ENCODE data around the gene RLIM.

Gene RLIM, protein sequence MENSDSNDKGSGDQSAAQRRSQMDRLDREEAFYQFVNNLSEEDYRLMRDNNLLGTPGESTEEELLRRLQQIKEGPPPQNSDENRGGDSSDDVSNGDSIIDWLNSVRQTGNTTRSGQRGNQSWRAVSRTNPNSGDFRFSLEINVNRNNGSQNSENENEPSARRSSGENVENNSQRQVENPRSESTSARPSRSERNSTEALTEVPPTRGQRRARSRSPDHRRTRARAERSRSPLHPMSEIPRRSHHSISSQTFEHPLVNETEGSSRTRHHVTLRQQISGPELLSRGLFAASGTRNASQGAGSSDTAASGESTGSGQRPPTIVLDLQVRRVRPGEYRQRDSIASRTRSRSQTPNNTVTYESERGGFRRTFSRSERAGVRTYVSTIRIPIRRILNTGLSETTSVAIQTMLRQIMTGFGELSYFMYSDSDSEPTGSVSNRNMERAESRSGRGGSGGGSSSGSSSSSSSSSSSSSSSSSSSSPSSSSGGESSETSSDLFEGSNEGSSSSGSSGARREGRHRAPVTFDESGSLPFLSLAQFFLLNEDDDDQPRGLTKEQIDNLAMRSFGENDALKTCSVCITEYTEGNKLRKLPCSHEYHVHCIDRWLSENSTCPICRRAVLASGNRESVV

DNA sequence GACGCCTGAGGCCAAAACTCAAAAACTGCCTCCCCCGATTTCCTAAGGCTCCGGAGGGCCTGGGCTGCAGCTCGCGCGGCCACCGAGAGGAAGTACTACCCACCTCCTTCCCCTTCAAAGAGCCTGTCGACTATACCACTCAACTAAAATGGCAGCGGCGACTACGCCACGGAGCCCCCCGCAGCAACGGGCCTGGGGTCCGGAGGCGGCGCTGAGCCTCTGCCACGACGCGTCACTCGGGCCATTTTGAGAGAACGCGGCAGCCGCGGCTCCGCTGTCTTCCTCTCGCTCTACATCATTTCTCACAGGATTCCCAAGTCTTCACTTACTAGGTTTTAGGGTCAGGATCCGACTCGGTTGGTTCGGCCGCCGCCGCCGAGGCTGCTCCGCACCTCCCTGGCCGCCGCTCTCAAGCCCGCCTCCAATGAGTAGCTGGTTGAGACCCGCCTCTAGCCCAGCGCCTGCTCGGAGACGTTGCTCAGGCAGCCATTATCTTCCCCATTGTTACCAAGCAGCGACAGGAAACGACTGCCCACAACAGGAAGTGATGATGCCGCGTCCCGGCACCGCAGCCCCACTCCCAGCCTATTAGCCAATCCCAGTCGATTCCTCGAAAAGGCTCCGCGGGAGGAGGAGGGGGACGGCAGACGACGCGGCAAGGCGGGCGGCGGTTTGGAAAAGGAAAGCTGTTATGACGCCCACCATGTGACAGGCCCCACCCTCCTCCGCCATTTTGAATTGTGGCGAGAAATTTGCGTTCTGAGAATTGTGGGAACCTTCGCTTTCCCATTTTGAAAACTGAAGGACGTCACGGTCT is at the start of gene RLIM:
TSS of gene RLIM (minus strand) at position 532 of the 817 bp plus-strand sequence. CDS start 18,647 bp downstream, outside the sequence.
- TF ChIP-seq GATA1 (IDR thresholded peaks at IDR 0.05; ENCODE audit: low read depth, low read length) (no peak), POLR2A (IDR thresholded peaks at IDR 0.05; ENCODE audit: low read length) (peak; percentile 90)

DNA sequence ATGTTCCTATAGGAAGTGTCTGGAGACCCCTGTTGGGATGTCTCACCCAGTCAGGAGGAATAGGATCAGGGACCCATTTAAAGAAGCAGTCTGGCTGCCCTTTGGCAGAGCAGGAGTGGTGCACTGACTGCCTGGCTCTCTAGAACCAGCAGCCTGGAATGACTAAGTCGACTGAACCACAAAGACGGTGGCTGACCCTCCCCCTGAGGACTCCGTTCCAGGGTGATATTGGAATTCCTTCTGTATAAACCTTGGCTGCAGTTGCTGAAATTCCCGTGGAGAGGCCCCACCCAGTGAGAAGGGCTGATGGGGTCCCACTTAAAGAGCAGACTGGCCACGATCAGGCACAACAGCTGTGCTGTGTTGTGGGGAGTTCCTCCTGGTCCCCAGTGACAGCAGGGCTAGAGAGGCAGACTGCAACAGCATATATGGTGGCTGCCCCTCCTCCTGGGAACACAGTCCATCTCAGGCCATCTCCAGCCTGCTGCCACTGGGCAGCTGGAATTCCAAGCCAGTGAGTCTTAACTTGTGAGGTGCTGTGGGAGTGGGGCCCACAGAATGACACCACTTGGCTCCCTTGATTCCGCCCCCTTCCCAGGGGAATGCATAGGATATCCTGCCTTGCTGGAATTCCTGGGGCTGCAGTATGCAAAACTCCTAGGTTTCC is 41.8 kb upstream of the RLIM start:
- TF ChIP-seq POLR2A (IDR thresholded peaks at IDR 0.05; ENCODE audit: low read length) (no peak), GATA1 (IDR thresholded peaks at IDR 0.05; ENCODE audit: low read depth, low read length) (no peak)
- DNase-seq: no peak

More for the DNA sequence above, at the start of gene RLIM:
- peak; percentile 94 to 95 for DNase-seq

DNA sequence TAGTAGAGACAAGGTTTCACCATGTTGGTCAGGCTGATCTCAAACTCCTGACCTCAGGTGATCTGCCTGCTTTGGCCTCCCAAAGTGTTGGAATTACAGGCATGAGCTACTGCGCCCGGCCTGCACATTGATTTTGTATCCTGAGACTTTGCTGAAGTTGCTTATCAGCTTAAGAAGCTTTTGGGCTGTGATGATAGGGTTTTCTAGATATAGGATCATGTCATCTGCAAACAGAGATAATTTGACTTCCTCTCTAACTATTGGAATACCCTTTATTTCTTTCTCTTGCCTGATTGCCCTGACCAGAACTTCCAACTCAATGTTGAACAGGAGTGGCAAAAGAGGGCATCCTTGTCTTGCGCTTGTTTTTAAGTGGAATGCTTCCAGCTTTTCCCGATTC is 40.5 kb upstream of the RLIM start:
- DNase-seq: peak in 1 of 2 experiments; percentile 28

DNA sequence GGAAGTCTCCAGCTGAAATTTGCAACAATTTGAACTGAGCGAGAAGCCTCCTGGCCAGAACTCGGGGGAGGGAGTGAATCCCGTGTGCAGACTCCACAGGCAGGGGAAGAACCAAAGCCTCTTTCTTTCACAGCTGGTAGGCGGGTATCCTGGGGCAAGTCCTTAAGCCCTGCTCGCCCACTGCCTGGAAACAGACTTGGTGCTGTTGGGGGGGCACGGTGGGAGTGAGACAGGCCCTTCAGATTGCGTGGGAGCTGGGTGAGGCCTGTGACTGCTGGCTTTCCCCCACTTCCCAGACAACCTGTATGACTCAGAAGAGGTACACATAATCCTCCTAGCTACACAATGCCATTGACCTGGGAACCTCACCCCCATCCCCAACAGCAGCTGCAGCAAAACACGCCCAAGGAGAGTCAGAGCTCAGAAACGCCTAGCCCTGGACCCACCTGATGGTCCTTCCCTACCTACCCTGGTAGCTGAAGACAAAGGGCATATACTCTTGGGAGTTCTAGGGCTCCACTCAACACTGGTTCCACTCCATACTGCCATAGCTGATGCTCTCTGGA is 22.4 kb upstream of the RLIM start:
- TF ChIP-seq POLR2A (IDR thresholded peaks at IDR 0.05; ENCODE audit: low read length) (no peak), GATA1 (IDR thresholded peaks at IDR 0.05; ENCODE audit: low read depth, low read length) (no peak)

DNA sequence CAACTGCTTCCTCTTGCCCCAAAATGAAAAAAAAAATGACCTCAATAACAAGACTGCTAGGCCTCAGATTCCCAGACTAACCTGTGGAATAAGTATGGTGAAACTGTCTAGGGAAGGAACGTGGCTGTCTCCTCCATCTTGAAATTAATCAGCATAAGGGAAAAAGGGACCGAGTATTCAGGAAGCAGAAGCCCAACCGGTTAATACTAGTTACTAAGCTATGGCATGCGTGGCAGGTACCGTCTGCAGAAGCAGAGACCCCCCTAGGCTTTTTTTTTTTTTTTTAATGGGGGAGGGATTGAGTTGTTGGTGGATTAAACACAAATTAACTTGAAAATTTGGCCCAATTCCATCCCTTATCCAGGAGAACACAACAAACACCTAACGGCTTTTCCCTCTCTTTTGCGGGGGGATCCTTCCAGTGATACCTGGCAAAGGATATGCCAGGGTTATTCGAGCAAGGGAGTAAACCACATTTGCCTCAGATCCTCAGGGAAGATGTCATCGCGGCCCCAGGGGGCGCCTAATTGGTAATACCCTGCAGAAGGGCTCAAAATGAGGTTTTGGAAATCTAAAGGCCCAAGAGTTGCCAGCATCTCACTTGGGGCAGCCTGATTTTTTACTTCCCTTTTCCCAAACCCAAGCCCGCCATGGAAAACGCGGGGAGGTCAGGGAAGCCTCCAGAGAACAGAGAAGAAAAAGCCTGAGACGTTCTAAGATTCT is 893 bp downstream of the RLIM start:
- TF ChIP-seq GATA1 (IDR thresholded peaks at IDR 0.05; ENCODE audit: low read depth, low read length): no peak
- no peak for TF ChIP-seq POLR2A (IDR thresholded peaks at IDR 0.05; ENCODE audit: low read length)
- DNase-seq: peak; percentile 49 to 67

More for the DNA sequence above, 22.4 kb upstream of the RLIM start:
- DNase-seq: no peak

DNA sequence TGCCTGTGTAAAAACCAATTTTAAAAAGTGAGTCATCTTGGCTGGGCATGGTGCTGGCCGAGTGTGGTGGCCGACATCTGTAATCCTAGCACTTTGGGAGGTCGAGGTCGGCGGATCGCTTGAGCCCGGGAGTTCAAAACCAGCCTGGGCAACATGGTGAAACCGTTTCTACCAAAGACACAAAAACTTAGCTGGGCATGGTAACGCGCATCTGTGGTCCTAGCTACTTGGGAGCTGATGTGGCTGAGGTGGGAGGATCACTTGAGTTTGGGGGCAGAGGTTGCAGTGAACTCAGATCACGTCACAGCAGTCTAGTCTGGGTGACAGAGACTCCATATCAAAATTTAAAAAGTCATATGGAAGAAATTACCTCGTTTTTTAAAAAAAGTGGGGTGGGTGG is 7.6 kb downstream of the RLIM start:
- TF ChIP-seq GATA1 (IDR thresholded peaks at IDR 0.05; ENCODE audit: low read depth, low read length): no peak
- TF ChIP-seq POLR2A (IDR thresholded peaks at IDR 0.05; ENCODE audit: low read length): no peak
- no peak for DNase-seq

DNA sequence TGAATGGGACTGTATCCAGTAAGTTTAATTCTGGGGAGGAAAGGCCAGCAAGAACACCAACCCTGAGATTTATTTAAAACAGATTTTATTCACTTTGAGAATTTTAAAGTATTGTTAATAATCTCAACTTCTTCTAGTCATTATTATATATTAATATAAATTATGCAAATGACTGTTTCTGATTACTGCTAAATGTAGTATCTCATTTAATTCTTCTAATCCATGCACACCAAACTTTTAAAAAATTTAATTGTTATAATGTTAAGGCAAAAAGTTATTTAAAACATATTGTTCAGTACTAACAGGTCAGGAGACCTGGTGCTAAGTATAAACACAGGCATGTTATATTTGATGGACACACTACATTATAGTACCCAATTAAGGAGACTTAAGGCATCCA is 8.1 kb downstream of the RLIM start:
- TF ChIP-seq GATA1 (IDR thresholded peaks at IDR 0.05; ENCODE audit: low read depth, low read length) (no peak), POLR2A (IDR thresholded peaks at IDR 0.05; ENCODE audit: low read length) (no peak)
- DNase-seq: no peak

DNA sequence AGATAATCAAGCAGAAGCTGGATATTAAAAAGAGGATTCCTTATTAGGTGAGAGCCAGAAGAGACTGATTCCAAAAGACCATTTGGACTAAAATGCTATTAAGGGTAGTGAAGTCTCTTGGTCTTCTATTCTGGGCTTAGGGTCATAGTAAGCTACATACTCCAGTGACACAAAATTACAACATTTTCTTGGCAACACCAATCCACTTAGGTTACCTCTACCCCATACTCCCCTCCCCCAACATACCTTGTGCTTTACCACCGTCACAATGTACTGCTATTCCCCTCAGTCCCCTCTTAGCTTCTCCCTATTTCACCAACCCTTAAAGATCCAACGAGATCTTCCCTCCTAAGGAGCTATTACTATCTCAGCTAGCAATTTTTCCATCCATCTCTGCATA is 11.4 kb downstream of the RLIM start:
- no peak for TF ChIP-seq POLR2A (IDR thresholded peaks at IDR 0.05; ENCODE audit: low read length)
- TF ChIP-seq GATA1 (IDR thresholded peaks at IDR 0.05; ENCODE audit: low read depth, low read length): no peak
- DNase-seq: no peak

DNA sequence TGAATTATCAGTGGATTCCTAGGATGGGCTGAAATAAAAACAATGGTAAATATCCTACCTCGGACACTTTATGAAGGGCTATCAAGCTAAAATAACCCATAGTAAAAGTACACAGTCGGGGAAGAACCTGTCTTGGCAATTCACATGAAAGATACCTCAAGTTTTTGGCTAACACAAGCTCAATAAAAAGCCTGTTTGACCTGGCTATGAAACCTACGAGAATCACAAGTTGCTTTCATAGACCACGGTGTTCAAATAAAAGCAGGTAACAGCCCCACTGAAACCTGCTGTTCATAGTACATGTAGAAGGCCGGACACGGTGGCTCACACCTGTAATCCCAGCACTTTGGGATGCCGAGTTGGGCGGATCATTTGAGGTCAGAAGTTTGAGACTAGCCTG is 12.3 kb downstream of the RLIM start:
- TF ChIP-seq POLR2A (IDR thresholded peaks at IDR 0.05; ENCODE audit: low read length): no peak
- no peak for TF ChIP-seq GATA1 (IDR thresholded peaks at IDR 0.05; ENCODE audit: low read depth, low read length)
- no peak for DNase-seq

DNA sequence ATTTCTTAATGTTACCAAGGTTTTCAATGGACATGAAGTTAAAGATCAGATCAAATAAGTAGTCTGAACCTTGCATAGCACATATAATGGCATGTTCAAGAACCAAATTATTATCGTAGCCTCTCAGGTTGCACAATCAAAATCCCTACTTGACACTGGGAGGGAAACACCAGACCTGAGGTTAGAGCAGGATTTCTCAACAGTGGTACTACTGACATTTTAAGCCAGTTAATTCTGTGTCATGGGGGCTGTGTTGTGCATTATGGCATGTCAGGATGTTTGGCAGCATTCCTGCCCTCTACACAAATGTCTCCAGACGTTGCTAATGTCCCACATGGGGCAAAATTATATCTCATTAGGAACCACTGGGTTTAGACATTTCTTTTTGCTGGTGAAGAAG is 20.8 kb downstream of the RLIM start:
- no peak for DNase-seq
- TF ChIP-seq GATA1 (IDR thresholded peaks at IDR 0.05; ENCODE audit: low read depth, low read length) (no peak), POLR2A (IDR thresholded peaks at IDR 0.05; ENCODE audit: low read length) (no peak)

DNA sequence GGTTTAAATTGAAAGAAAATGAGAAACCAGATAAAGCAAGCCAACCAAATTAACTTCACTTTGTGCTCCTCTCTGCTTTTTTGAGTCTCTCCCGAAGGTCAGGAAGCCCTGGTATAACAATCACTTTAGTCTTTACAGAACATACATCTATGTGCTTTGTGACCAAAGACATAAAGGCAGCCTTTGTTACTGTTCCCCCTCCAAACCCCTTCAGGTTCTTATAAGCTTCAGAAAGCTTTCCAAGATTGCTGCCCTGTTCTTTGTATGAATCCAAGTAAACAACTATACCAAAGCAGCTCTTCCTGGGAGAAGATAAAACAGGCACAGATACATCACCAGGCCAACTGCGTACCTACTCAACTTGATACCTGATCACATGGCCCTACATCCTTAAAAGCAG is 28.7 kb downstream of the RLIM start:
- no peak for DNase-seq
- TF ChIP-seq POLR2A (IDR thresholded peaks at IDR 0.05; ENCODE audit: low read length): no peak
- TF ChIP-seq GATA1 (IDR thresholded peaks at IDR 0.05; ENCODE audit: low read depth, low read length): no peak

DNA sequence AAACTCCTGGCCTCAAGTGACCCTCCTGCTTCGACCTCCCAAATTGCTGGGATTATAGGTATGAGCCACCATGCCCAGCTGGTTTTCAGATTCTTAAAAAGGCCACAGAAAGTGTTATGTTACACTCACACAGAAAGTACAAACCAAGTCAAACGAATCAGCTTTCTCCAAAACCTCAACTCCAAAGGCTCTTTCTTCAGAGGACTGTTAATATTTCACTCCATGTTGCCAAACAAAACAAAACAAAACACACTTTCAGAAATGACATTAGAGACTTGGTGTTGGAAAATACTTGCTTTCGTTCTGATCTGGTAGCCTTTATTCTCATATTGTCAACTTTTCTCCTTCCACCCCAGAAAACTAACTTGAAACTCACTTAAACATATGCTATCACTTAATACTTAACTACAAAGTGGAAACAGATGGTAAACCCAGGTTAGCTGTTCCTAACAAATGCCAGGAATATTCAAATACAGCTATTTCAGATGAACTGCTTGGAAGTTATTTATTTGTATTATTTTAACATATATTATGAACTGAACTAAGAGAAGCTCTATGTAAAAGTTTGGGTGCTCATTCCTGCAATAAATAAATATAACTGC is 34.7 kb downstream of the RLIM start:
- no peak for DNase-seq
- TF ChIP-seq GATA1 (IDR thresholded peaks at IDR 0.05; ENCODE audit: low read depth, low read length) (no peak), POLR2A (IDR thresholded peaks at IDR 0.05; ENCODE audit: low read length) (no peak)
